Body of pancreas (tissue), 4 donors: Measurements from ENCODE around the gene CEBPA.

ENCODE experiments used
- CTCF ChIP-seq, 7 experiments: fragments of 450-650 bp in 4 of 7; fragments of 200-600 bp in 3 of 7; sonication (generic) in 3 of 7; IDR thresholded peaks; one replicate each; pipeline ENCODE4 v1.5.1; 2016 to 2019; ENCODE audit warnings: antibody characterized with exemption in 7 of 7
- POLR2A ChIP-seq, 3 donors: fragments of 450-650 bp; IDR thresholded peaks; one replicate each; pipeline ENCODE4 v1.6.1; 2016; ENCODE audit warnings: antibody characterized with exemption in 3 of 3, mild to moderate bottlenecking in 2 of 3

DNA sequence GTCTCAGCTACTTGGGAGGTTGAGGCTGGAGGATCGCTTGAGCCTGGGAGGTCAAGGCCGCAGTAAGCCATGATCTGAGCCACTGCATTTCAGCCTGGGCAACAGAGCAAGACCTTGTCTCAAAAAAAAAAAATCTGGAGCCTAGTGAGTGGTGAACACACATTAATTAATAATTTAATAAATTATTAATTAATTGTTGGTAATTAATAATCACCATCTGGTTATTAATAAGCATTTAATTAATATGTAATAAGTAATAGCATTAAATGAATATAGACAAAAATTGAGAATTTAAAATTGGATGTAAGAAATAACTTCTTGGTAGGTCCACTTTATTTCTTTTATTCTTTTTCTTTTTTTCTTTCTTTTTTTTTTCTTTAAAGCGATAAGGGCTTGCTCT is 31.9 kb upstream of the CEBPA start:
- no peak for TF ChIP-seq CTCF (IDR thresholded peaks at IDR 0.05)
- no peak for TF ChIP-seq POLR2A (IDR thresholded peaks at IDR 0.05)
